Osteoblast (primary cell): Measurements from ENCODE around the gene ADK. TPM values are rescaled to one million over a fixed set of nuclear protein-coding genes. Genes with fewer than 3 reads are reported as not detected.

ENCODE experiments used
- DNase-seq: peaks from one replicate; pipeline ENCODE4 v3.0.0; 2011; ENCODE audit warnings: low spot score, mixed read lengths; ENCODE audit not compliant: insufficient read length; ENCODE audit errors: missing footprints
- H2AFZ ChIP-seq: 2 replicates; pipeline ENCODE4 v1.6.0; 2011; ENCODE audit warnings: mild to moderate bottlenecking, low read length
- H3K27ac ChIP-seq: 2 replicates; pipeline ENCODE4 v1.5.1; 2011; ENCODE audit warnings: mild to moderate bottlenecking, low read depth, low read length, moderate library complexity
- H3K27me3 ChIP-seq: 2 replicates; pipeline ENCODE4 v1.6.0; 2012; ENCODE audit warnings: mild to moderate bottlenecking, control low read depth, inconsistent platforms, low read length, moderate library complexity; ENCODE audit not compliant: insufficient read depth
- H3K36me3 ChIP-seq: 2 replicates; pipeline ENCODE4 v1.5.1; 2011; ENCODE audit warnings: mild to moderate bottlenecking, low read length, control low read depth, moderate library complexity; ENCODE audit not compliant: insufficient read depth
- H3K4me1 ChIP-seq: 2 replicates; pipeline ENCODE4 v1.5.1; 2011; ENCODE audit warnings: mild to moderate bottlenecking, low read length, control low read depth, moderate library complexity; ENCODE audit not compliant: insufficient read depth
- H3K4me2 ChIP-seq: 2 replicates; pipeline ENCODE4 v1.6.0; 2011; ENCODE audit warnings: mild to moderate bottlenecking, low read length; ENCODE audit not compliant: insufficient read depth
- H3K4me3 ChIP-seq: fragments of 200-600 bp; sonication (generic); 3 replicates; pipeline ENCODE4 v1.5.1; 2012; ENCODE audit warnings: mild to moderate bottlenecking, low read length, inconsistent platforms; ENCODE audit not compliant: insufficient read depth
- H3K79me2 ChIP-seq: 2 replicates; pipeline ENCODE4 v1.6.0; 2012; ENCODE audit warnings: mild to moderate bottlenecking, low read length, control low read depth, inconsistent platforms; ENCODE audit not compliant: insufficient read depth
- H3K9me3 ChIP-seq: 2 replicates; pipeline ENCODE4 v1.5.1; 2011; ENCODE audit warnings: low read depth, low read length, control low read depth
- H4K20me1 ChIP-seq: 2 replicates; pipeline ENCODE4 v1.6.0; 2012; ENCODE audit warnings: mild to moderate bottlenecking, low read length, control low read depth; ENCODE audit not compliant: insufficient read depth
- total RNA-seq: library from RNA; depleted of rRNA; stranded (reverse); fragments of >200 nt; gene quantifications from 2 replicates; pipeline ENCODE4 v1.2.3, GENCODE V29; 2012
- TF ChIP-seq, protein P1 (sequence below): IDR thresholded peaks from 2 replicates; pipeline ENCODE4 v1.5.1; 2011; ENCODE audit warnings: mild to moderate bottlenecking, low read depth, low read length, moderate library complexity; ENCODE audit errors: extremely low read depth

ADK gene
- total RNA-seq, 1 donor = 34.0 TPM

DNA sequence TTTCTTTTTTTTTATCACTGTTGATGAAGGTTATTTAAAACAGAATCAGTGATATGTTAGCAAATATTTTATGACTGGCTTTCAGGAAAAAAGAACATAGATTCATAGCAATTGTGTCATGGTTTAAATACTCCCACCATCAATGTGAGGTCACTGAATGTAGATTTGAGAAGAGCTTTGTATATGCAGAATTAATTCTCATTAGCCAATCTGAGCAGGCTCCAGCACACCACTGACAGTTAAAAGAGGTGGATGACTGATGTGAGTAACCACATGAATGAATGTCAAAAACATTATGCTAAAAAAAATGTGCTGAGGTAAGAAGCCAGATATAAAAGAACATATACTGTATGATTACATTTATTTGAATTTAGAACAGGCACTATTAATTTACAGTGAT, 500.5 kb downstream of the ADK start:
- no peak for DNase-seq
- peaks cover 4% of the 10 kb centered on the region for H3K36me3 ChIP-seq
- no peaks in the 10 kb centered on the region for H4K20me1 ChIP-seq
- no peaks in the 10 kb centered on the region for H3K9me3 ChIP-seq
- H3K4me2 ChIP-seq = no peak overlapping the region
- no peak overlapping the region for H3K27ac ChIP-seq
- H3K4me1 ChIP-seq = no peaks in the 10 kb centered on the region
- TF ChIP-seq, protein P1, sequence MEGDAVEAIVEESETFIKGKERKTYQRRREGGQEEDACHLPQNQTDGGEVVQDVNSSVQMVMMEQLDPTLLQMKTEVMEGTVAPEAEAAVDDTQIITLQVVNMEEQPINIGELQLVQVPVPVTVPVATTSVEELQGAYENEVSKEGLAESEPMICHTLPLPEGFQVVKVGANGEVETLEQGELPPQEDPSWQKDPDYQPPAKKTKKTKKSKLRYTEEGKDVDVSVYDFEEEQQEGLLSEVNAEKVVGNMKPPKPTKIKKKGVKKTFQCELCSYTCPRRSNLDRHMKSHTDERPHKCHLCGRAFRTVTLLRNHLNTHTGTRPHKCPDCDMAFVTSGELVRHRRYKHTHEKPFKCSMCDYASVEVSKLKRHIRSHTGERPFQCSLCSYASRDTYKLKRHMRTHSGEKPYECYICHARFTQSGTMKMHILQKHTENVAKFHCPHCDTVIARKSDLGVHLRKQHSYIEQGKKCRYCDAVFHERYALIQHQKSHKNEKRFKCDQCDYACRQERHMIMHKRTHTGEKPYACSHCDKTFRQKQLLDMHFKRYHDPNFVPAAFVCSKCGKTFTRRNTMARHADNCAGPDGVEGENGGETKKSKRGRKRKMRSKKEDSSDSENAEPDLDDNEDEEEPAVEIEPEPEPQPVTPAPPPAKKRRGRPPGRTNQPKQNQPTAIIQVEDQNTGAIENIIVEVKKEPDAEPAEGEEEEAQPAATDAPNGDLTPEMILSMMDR = no peak
- H3K79me2 ChIP-seq = no peaks in the 10 kb centered on the region
- H3K4me3 ChIP-seq = no peak overlapping the region
- no peaks in the 10 kb centered on the region for H3K27me3 ChIP-seq
- no peak overlapping the region for H2AFZ ChIP-seq

DNA sequence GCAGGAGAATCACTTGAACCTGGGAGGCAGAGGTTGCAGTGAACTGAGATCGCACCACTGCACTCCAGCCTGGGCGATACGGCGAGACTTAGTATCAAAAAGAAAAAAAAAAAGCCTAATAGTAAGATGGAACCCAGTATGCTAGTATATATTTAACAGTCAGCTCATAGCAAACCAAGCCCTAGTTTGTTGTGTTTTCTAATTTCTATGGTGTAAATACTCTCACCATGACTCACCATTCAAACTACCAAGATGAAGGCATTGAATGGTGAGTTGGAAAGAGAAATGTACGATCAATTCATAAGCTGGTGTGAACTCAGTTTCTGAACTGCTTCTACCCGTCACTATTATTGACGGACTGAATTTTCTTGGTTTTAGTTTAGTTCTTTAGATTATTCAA, 501.6 kb downstream of the ADK start:
- no peaks in the 10 kb centered on the region for H4K20me1 ChIP-seq
- no peak overlapping the region for H2AFZ ChIP-seq
- H3K27ac ChIP-seq = no peak overlapping the region
- peaks cover 4% of the 10 kb centered on the region for H3K36me3 ChIP-seq
- H3K4me2 ChIP-seq = no peak overlapping the region
- no peak for DNase-seq
- no peak overlapping the region for H3K4me3 ChIP-seq
- no peaks in the 10 kb centered on the region for H3K4me1 ChIP-seq
- H3K9me3 ChIP-seq = no peaks in the 10 kb centered on the region
- H3K27me3 ChIP-seq = no peaks in the 10 kb centered on the region
- H3K79me2 ChIP-seq = no peaks in the 10 kb centered on the region
- TF ChIP-seq, protein P1 = no peak

DNA sequence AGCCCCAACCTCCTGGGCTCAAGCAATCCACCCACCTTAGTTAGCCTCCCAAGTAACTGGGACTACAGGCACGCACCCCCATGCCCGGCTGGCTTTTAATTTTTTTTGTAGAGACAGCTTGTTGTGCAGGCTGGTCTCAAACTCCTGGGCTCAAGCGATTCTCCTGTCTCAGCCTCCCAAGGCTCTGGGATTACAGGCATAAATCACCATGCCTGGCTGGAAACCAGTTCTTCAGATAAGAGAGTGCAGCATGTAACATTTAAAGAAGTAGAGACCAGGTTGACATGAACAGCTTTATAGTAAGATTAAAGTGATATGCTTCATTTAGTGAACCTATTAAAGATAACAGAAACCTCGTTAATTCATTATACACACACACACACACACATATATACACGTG, 507.5 kb downstream of the ADK start:
- no peaks in the 10 kb centered on the region for H3K4me1 ChIP-seq
- no peak overlapping the region for H3K4me2 ChIP-seq
- DNase-seq = no peak
- H4K20me1 ChIP-seq = no peaks in the 10 kb centered on the region
- TF ChIP-seq, protein P1 = no peak
- no peak overlapping the region for H3K4me3 ChIP-seq
- no peak overlapping the region for H2AFZ ChIP-seq
- H3K79me2 ChIP-seq = no peaks in the 10 kb centered on the region
- H3K27ac ChIP-seq = no peak overlapping the region
- H3K27me3 ChIP-seq = no peaks in the 10 kb centered on the region
- H3K9me3 ChIP-seq = no peaks in the 10 kb centered on the region
- H3K36me3 ChIP-seq = peaks cover 4% of the 10 kb centered on the region

DNA sequence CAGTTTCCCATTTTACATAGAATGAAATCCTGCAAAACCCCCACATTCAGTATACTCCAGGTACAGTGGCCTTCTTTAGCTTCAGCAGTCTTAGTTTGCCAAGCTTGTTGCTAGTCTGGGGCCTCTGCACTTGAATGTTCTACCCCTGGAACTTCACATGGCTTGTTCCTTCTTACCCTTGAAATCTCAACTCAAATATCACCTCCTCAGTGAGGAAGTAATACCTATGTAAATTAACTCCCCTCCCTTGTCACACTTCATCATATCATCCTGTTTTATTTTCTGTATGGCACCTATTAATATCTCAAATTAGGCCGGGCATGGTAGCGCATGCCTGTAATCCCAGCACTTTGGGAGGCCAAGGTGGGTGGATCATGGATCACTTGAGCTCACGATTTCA, 511.6 kb downstream of the ADK start:
- DNase-seq = no peak
- H3K4me2 ChIP-seq = no peak overlapping the region
- H3K27me3 ChIP-seq = no peaks in the 10 kb centered on the region
- no peak overlapping the region for H3K4me3 ChIP-seq
- no peaks in the 10 kb centered on the region for H3K9me3 ChIP-seq
- H3K36me3 ChIP-seq = no peaks in the 10 kb centered on the region
- no peaks in the 10 kb centered on the region for H3K4me1 ChIP-seq
- no peaks in the 10 kb centered on the region for H4K20me1 ChIP-seq
- TF ChIP-seq, protein P1 = no peak
- no peak overlapping the region for H3K27ac ChIP-seq
- no peak overlapping the region for H2AFZ ChIP-seq
- no peaks in the 10 kb centered on the region for H3K79me2 ChIP-seq
